GM12864 (cell line): ENCODE measurements around the gene FADS6.

Experiments used
- DNase-seq: peaks from one replicate; pipeline ENCODE4 v3.0.0-alpha.2; 2011; ENCODE audit warnings: low read depth
- H3K4me3 ChIP-seq: 2 replicates; pipeline ENCODE4 v1.5.1; 2011; ENCODE audit warnings: mild to moderate bottlenecking, low read depth, low read length, control low read depth
- CTCF ChIP-seq: IDR thresholded peaks from 2 replicates; pipeline ENCODE4 v1.5.1; 2011; ENCODE audit warnings: low read depth, mild to moderate bottlenecking, moderate library complexity, low read length, control low read depth, inconsistent platforms; ENCODE audit errors: missing control alignments

FADS6 gene

GRCh38 chr17:74892974-74893911 lies at the start of gene FADS6:
Gene FADS6, minus strand, starts transcription at chr17:74893633. Its CDS starts 38 bp downstream, at chr17:74893595.
- H3K4me3 ChIP-seq: no peak within 1 kb of the TSS
- TF ChIP-seq CTCF: no peak
- DNase-seq: no peak

GRCh38 chr17:74941128-74941725 lies 47.8 kb upstream of the FADS6 start:
- no peak for TF ChIP-seq CTCF

GRCh38 chr17:74939534-74939933 lies 46.1 kb upstream of the FADS6 start:
- no peak for DNase-seq
- no peak for TF ChIP-seq CTCF
- H3K4me3 ChIP-seq: no peak overlapping the region

More at GRCh38 chr17:74941128-74941725, 47.8 kb upstream of the FADS6 start:
- no peak for DNase-seq
- H3K4me3 ChIP-seq: no peak overlapping the region

- H3K4me3 ChIP-seq: no peak overlapping the region
- TF ChIP-seq CTCF: no peak
- DNase-seq: no peak
Observed at GRCh38 chr17:74938194-74938950, 44.9 kb upstream of the FADS6 start.

- DNase-seq: no peak
- no peak overlapping the region for H3K4me3 ChIP-seq
- TF ChIP-seq CTCF: no peak
Observed at GRCh38 chr17:74937064-74938051, 43.9 kb upstream of the FADS6 start.

- no peak for DNase-seq
- H3K4me3 ChIP-seq: no peak overlapping the region
- TF ChIP-seq CTCF: no peak
Observed at GRCh38 chr17:74936470-74936799, 43.0 kb upstream of the FADS6 start.
